H9 (cell line): ENCODE results near the gene PDZK1. TPM values are rescaled to one million over a fixed set of nuclear protein-coding genes. Genes with fewer than 3 reads are reported as not detected.
"Not testable (repeated sequence)": the region's sequence is repeated elsewhere in the genome, so short reads cannot be mapped to it uniquely, and the experiment has no call there.

Experiments
- DNase-seq: peaks from one replicate; pipeline ENCODE4 v3.0.0-alpha.2; 2017
- H2AFZ ChIP-seq: one replicate; pipeline ENCODE4 v1.6.1; 2013; ENCODE audit warnings: mild to moderate bottlenecking, low read length, control low read depth, moderate library complexity
- H2AK5ac ChIP-seq: 2 replicates; pipeline ENCODE4 v1.6.1; 2013; ENCODE audit warnings: low read length, control low read depth, mixed read lengths; ENCODE audit not compliant: insufficient read length
- H2BK120ac ChIP-seq: one replicate; pipeline ENCODE4 v1.6.1; 2013; ENCODE audit warnings: low read depth, mild to moderate bottlenecking, low read length, control low read depth, inconsistent platforms; ENCODE audit not compliant: poor library complexity, severe bottlenecking
- H2BK12ac ChIP-seq: 2 replicates; pipeline ENCODE4 v1.6.1; 2013; ENCODE audit warnings: low read length, control low read depth, mixed read lengths, low read depth; ENCODE audit not compliant: insufficient read length
- H2BK15ac ChIP-seq: 2 replicates; pipeline ENCODE4 v1.6.1; 2013; ENCODE audit warnings: low read depth, low read length, control low read depth
- H2BK20ac ChIP-seq: one replicate; pipeline ENCODE4 v1.6.1; 2013; ENCODE audit warnings: low read depth, mild to moderate bottlenecking, low read length, control low read depth, inconsistent platforms; ENCODE audit not compliant: poor library complexity, severe bottlenecking
- H2BK5ac ChIP-seq: 2 replicates; pipeline ENCODE4 v1.6.1; 2013; ENCODE audit warnings: low read length, control low read depth, mixed read lengths; ENCODE audit not compliant: insufficient read length
- H3K14ac ChIP-seq: 2 replicates; pipeline ENCODE4 v1.6.1; 2013; ENCODE audit warnings: low read length, control low read depth; ENCODE audit not compliant: insufficient read depth
- H3K18ac ChIP-seq: 2 replicates; pipeline ENCODE4 v1.6.1; 2013; ENCODE audit warnings: low read depth, mild to moderate bottlenecking, mixed read lengths, low read length, control low read depth; ENCODE audit not compliant: insufficient read length
- H3K23ac ChIP-seq: 2 replicates; pipeline ENCODE4 v1.6.1; 2013; ENCODE audit warnings: low read length, control low read depth, mixed read lengths, low read depth; ENCODE audit not compliant: insufficient read length
- H3K23me2 ChIP-seq: 2 replicates; pipeline ENCODE4 v1.6.1; 2013; ENCODE audit warnings: low read depth, mild to moderate bottlenecking, mixed read lengths, low read length, control low read depth; ENCODE audit not compliant: insufficient read length, poor library complexity, severe bottlenecking
- H3K27ac ChIP-seq: 2 replicates; pipeline ENCODE4 v1.5.1; 2013; ENCODE audit warnings: low read length, control low read depth, mixed read lengths, low read depth; ENCODE audit not compliant: insufficient read length
- H3K27me3 ChIP-seq: 2 replicates; pipeline ENCODE4 v1.6.1; 2013; ENCODE audit warnings: low read length, control low read depth, inconsistent platforms; ENCODE audit not compliant: insufficient read depth
- H3K4ac ChIP-seq: 2 replicates; pipeline ENCODE4 v1.6.1; 2013; ENCODE audit warnings: low read depth, mild to moderate bottlenecking, control low read depth, inconsistent platforms, low read length, moderate library complexity
- H3K4me1 ChIP-seq: 2 replicates; pipeline ENCODE4 v1.6.1; 2013; ENCODE audit warnings: low read length, control low read depth, inconsistent platforms; ENCODE audit not compliant: insufficient read depth
- H3K4me2 ChIP-seq: 2 replicates; pipeline ENCODE4 v1.6.1; 2013; ENCODE audit warnings: low read length, control low read depth, mixed read lengths; ENCODE audit not compliant: insufficient read length, insufficient read depth
- H3K56ac ChIP-seq: 2 replicates; pipeline ENCODE4 v1.6.1; 2013; ENCODE audit warnings: low read depth, mild to moderate bottlenecking, mixed read lengths, low read length, control low read depth; ENCODE audit not compliant: insufficient read length
- H3K79me1 ChIP-seq: 2 replicates; pipeline ENCODE4 v1.6.1; 2013; ENCODE audit warnings: low read depth, mild to moderate bottlenecking, moderate library complexity, low read length, control low read depth, inconsistent platforms; ENCODE audit not compliant: insufficient read depth, poor library complexity, severe bottlenecking
- H3K79me2 ChIP-seq: 2 replicates; pipeline ENCODE4 v1.6.1; 2013; ENCODE audit warnings: low read length, control low read depth, inconsistent platforms; ENCODE audit not compliant: insufficient read depth
- H3K9ac ChIP-seq: 2 replicates; pipeline ENCODE4 v1.6.1; 2013; ENCODE audit warnings: low read length, control low read depth, mixed read lengths; ENCODE audit not compliant: insufficient read length; ENCODE audit errors: extremely low read depth
- H3K9me3 ChIP-seq: one replicate; pipeline ENCODE4 v1.6.1; 2013; ENCODE audit warnings: low read depth, low read length, inconsistent platforms; ENCODE audit not compliant: control insufficient read depth
- H3T11ph ChIP-seq: one replicate; pipeline ENCODE4 v1.6.1; 2013; ENCODE audit warnings: mild to moderate bottlenecking, low read length, control low read depth, inconsistent platforms
- H4K20me1 ChIP-seq: one replicate; pipeline ENCODE4 v1.6.1; 2013; ENCODE audit not compliant: control insufficient read depth, insufficient read length, insufficient read depth
- H4K5ac ChIP-seq: 2 replicates; pipeline ENCODE4 v1.6.1; 2013; ENCODE audit warnings: low read depth, mild to moderate bottlenecking, mixed read lengths, low read length, control low read depth; ENCODE audit not compliant: insufficient read length
- H4K8ac ChIP-seq: replicated peaks from 2 replicates; pipeline ENCODE4 v1.6.1; 2013; ENCODE audit warnings: low read length, control low read depth, mixed read lengths, low read depth; ENCODE audit not compliant: insufficient read length
- H4K91ac ChIP-seq: 2 replicates; pipeline ENCODE4 v1.6.1; 2013; ENCODE audit warnings: low read depth, mild to moderate bottlenecking, moderate library complexity, mixed read lengths, low read length, control low read depth; ENCODE audit not compliant: insufficient read length
- H3K27ac Mint-ChIP-seq, 3 experiments: 2 replicates in 2 of 3; 3 replicates in 1 of 3; pipeline ENCODE4 v1.8.0; 2020 to 2021; ENCODE audit warnings: mixed read lengths in 3 of 3, mild to moderate bottlenecking in 1 of 3, moderate library complexity in 1 of 3
- H3K27me3 Mint-ChIP-seq: 2 replicates; pipeline ENCODE4 v1.8.0; 2021; ENCODE audit warnings: low read depth, mild to moderate bottlenecking, moderate library complexity, mixed read lengths
- H3K36me3 Mint-ChIP-seq, 3 experiments: 2 replicates in 2 of 3; 3 replicates in 1 of 3; pipeline ENCODE4 v1.8.0; 2020 to 2021; ENCODE audit warnings: low read depth in 3 of 3, mixed read lengths in 3 of 3; ENCODE audit not compliant: insufficient read depth in 1 of 3
- H3K4me1 Mint-ChIP-seq, 2 experiments: 2 replicates each; pipeline ENCODE4 v1.8.0; 2020; ENCODE audit warnings: mixed read lengths in 2 of 2
- H3K4me3 Mint-ChIP-seq, 2 experiments: 2 replicates in 1 of 2; 3 replicates in 1 of 2; pipeline ENCODE4 v1.8.0; 2020 to 2021; ENCODE audit warnings: mild to moderate bottlenecking in 2 of 2, mixed read lengths in 2 of 2, moderate library complexity in 1 of 2
- H3K9me3 Mint-ChIP-seq, 2 experiments: 2 replicates in 1 of 2; 3 replicates in 1 of 2; pipeline ENCODE4 v1.8.0; 2020; ENCODE audit warnings: mild to moderate bottlenecking in 2 of 2, mixed read lengths in 2 of 2, moderate library complexity in 1 of 2
- WGBS: extraction: QIAGEN DNeasy Blood & Tissue Kit; methylation state at CpG from one replicate; pipeline ENCODE4 v1.1.7; 2013; ENCODE audit warnings: missing lambda C conversion rate, low lambda C conversion rate, mixed read lengths; ENCODE audit not compliant: insufficient read length; ENCODE audit errors: extremely low coverage; 5-methylcytosine and 5-hydroxymethylcytosine counted together
- total RNA-seq: library from RNA; stranded (reverse); gene quantifications from 2 replicates; pipeline ENCODE4 v1.2.1, GENCODE V29; 2021

The PDZK1 gene
- total RNA-seq, 1 experiment from 2014 or later, result not detected

DNA sequence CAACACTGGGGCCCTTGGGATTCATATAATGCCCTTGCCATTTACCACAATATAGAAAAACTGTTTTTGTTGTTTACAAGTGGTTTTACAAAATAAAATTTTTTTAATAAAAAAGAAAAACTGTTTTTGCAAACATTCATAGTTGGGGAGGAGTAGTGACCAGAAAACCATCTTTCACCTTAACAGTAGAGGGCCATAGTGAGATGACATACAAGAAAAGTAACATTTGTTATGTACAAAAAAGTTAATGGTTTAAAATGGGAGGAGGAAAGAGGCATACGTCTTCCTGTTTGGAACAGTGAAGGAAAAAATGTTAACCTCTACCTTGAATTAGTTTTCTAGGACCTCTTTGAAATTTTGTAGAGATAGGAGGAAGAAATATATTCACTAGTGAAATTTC is 70.9 kb downstream of the PDZK1 start:
- H3K79me1 ChIP-seq, H3K9me3 ChIP-seq, H3K18ac ChIP-seq, H2BK120ac ChIP-seq, H3T11ph ChIP-seq, H3K9me3 Mint-ChIP-seq, H3K4me1 Mint-ChIP-seq, H4K91ac ChIP-seq, H2BK5ac ChIP-seq, H2BK20ac ChIP-seq, H3K4me3 Mint-ChIP-seq, H3K23me2 ChIP-seq, H3K27me3 Mint-ChIP-seq, H4K5ac ChIP-seq, H3K4ac ChIP-seq, H3K27me3 ChIP-seq, H3K27ac ChIP-seq, H3K4me2 ChIP-seq, H2AK5ac ChIP-seq, H3K9ac ChIP-seq, H4K20me1 ChIP-seq, H3K14ac ChIP-seq, H3K27ac Mint-ChIP-seq, H3K36me3 Mint-ChIP-seq, DNase-seq, H4K8ac ChIP-seq, H2BK12ac ChIP-seq, H3K4me1 ChIP-seq, H3K23ac ChIP-seq, H2AFZ ChIP-seq, H3K56ac ChIP-seq, H3K79me2 ChIP-seq, H2BK15ac ChIP-seq: not testable (repeated sequence)
- no CpG with 5 or more reads among the region's 1 CpG for WGBS

- not testable (repeated sequence) for H3K4me1 Mint-ChIP-seq, H2AFZ ChIP-seq, H3K56ac ChIP-seq, H3K79me1 ChIP-seq, H3T11ph ChIP-seq, H3K27ac ChIP-seq, H4K8ac ChIP-seq, H4K91ac ChIP-seq, H3K9me3 ChIP-seq, H3K27me3 ChIP-seq, H3K9me3 Mint-ChIP-seq, H3K23me2 ChIP-seq, H2BK20ac ChIP-seq, H4K20me1 ChIP-seq, H2BK5ac ChIP-seq, H2AK5ac ChIP-seq, H2BK120ac ChIP-seq, H3K18ac ChIP-seq, DNase-seq, H3K9ac ChIP-seq, H3K27ac Mint-ChIP-seq, H3K4ac ChIP-seq, H3K23ac ChIP-seq, H3K27me3 Mint-ChIP-seq, H3K4me3 Mint-ChIP-seq, H3K4me2 ChIP-seq, H4K5ac ChIP-seq, H3K36me3 Mint-ChIP-seq, H2BK15ac ChIP-seq, H2BK12ac ChIP-seq, H3K4me1 ChIP-seq, H3K79me2 ChIP-seq, H3K14ac ChIP-seq
- WGBS, result no CpG with 5 or more reads among the region's 1 CpG
These were observed 85.0 kb downstream of the PDZK1 start for GRCh38 chr1:145622177-145622576.

Other genes with a start within 250 kb of the PDZK1 start
- 25.1 and 30.1 TPM in 2 replicates for gene GPR89A, start 99.4 kb downstream of the PDZK1 start, total RNA-seq
- gene CD160, start 12.1 kb upstream of the PDZK1 start, total RNA-seq, result not detected in 2 replicates
- 10.8 and 11.0 TPM in 2 replicates for gene RNF115, start 116.7 kb upstream of the PDZK1 start, total RNA-seq
- 33.4 and 37.2 TPM in 2 replicates for gene POLR3C, start 116.8 kb upstream of the PDZK1 start, total RNA-seq
- 3.0 and 4.0 TPM in 2 replicates for gene NUDT17, start 138.3 kb upstream of the PDZK1 start, total RNA-seq
- 33.9 TPM in 2 replicates for gene PIAS3, start 151.7 kb upstream of the PDZK1 start, total RNA-seq
- gene ANKRD35, start 178.5 kb upstream of the PDZK1 start, total RNA-seq, result 0.18 and 0.28 TPM in 2 replicates
- gene ITGA10, start 202.7 kb upstream of the PDZK1 start, total RNA-seq, result 0.04 and 0.09 TPM in 2 replicates
- gene PEX11B, start 211.3 kb upstream of the PDZK1 start, total RNA-seq, result 11.2 and 13.7 TPM in 2 replicates
- 298 and 306 TPM in 2 replicates for gene RBM8A, start 220.1 kb upstream of the PDZK1 start, total RNA-seq